SK-N-SH (cell line): Measurements from ENCODE around the gene PGP. TPM values are rescaled to one million over a fixed set of nuclear protein-coding genes. Genes with fewer than 3 reads are reported as not detected.

Source experiments
- CTCF ChIA-PET: fragments of 300-600, 350-600 bp; formaldehyde crosslinking; extraction: SDS; loops from one replicate; lab custom pipeline; 2021; lab: Yijun Ruan, JAX
- POLR2A ChIA-PET: fragments of 350-600 bp; sonication (Branson Sonifier 250); formaldehyde crosslinking; extraction: SDS; loops from one replicate; lab custom pipeline; 2020; ENCODE audit warnings: antibody characterized with exemption, inconsistent platforms; lab: Yijun Ruan, JAX
- DNase-seq: peaks from one replicate; pipeline ENCODE4 v3.0.0; 2012
- H2AFZ ChIP-seq: fragments of 200-600 bp; sonication (generic); 2 replicates; pipeline ENCODE4 v1.8.1; 2016; ENCODE audit warnings: antibody characterized with exemption, mild to moderate bottlenecking, low read depth
- H3F3A ChIP-seq: fragments of 200-600 bp; sonication (generic); replicated peaks from 2 replicates; pipeline ENCODE3; 2016; ENCODE audit warnings: antibody characterized with exemption, mild to moderate bottlenecking; ENCODE audit not compliant: insufficient read depth
- H3K27ac ChIP-seq, 2 experiments: fragments of 200-500 bp in 1 of 2; fragments of 200-600 bp in 1 of 2; sonication (Bioruptor generic) in 1 of 2; sonication (generic), shearing (Covaris generic) in 1 of 2; 2 replicates each; pipeline versions ENCODE4 v1.5.1 to v1.6.1; 2014 to 2016; ENCODE audit warnings: low read depth in 2 of 2, inconsistent platforms in 1 of 2, low read length in 1 of 2, mild to moderate bottlenecking in 1 of 2, mixed read lengths in 1 of 2
- H3K27me3 ChIP-seq: fragments of 200-600 bp; sonication (generic), shearing (Covaris generic); 2 replicates; pipeline ENCODE4 v1.6.1; 2016; ENCODE audit warnings: mixed run types; ENCODE audit not compliant: insufficient read depth
- H3K36me3 ChIP-seq, 2 experiments: fragments of 200-500 bp in 1 of 2; fragments of 200-600 bp in 1 of 2; sonication (Bioruptor generic) in 1 of 2; sonication (generic) in 1 of 2; replicated peaks in 1 of 2; 2 replicates each; pipeline versions ENCODE3 to v1.5.1; 2014 to 2016; ENCODE audit warnings: low read length in 1 of 2, mild to moderate bottlenecking in 1 of 2; ENCODE audit not compliant: insufficient read depth in 2 of 2, control insufficient read depth in 1 of 2
- H3K4me1 ChIP-seq, 2 experiments: fragments of 200-500 bp in 1 of 2; fragments of 200-600 bp in 1 of 2; sonication (Bioruptor generic) in 1 of 2; sonication (generic), shearing (Covaris generic) in 1 of 2; 2 replicates each; pipeline versions ENCODE4 v1.5.1 to v1.6.1; 2014 to 2016; ENCODE audit warnings: low read depth in 1 of 2, low read length in 1 of 2, mixed run types in 1 of 2; ENCODE audit not compliant: insufficient read depth in 2 of 2, control insufficient read depth in 1 of 2
- H3K4me2 ChIP-seq: fragments of 200-600 bp; sonication (generic), shearing (Covaris generic); 2 replicates; pipeline ENCODE4 v1.6.1; 2017; ENCODE audit warnings: mixed run types
- H3K4me3 ChIP-seq, 2 experiments: fragments of 200-500 bp in 1 of 2; fragments of 200-600 bp in 1 of 2; sonication (Bioruptor generic) in 1 of 2; sonication (generic), shearing (Covaris generic) in 1 of 2; 2 replicates each; pipeline versions ENCODE4 v1.5.1 to v1.8.1; 2014 to 2016; ENCODE audit warnings: low read depth in 2 of 2, inconsistent platforms in 1 of 2, low read length in 1 of 2, mild to moderate bottlenecking in 1 of 2, mixed read lengths in 1 of 2, moderate library complexity in 1 of 2
- H3K79me2 ChIP-seq: fragments of 200-600 bp; sonication (generic); 2 replicates; pipeline ENCODE4 v1.8.1; 2017; ENCODE audit warnings: mild to moderate bottlenecking; ENCODE audit not compliant: insufficient read depth
- H3K9ac ChIP-seq: fragments of 200-600 bp; sonication (generic); 2 replicates; pipeline ENCODE4 v1.6.1; 2017; ENCODE audit warnings: mixed run types
- H3K9me2 ChIP-seq: fragments of 200-600 bp; sonication (generic); 2 replicates; pipeline ENCODE4 v1.6.1; 2017; ENCODE audit warnings: mixed run types
- H3K9me3 ChIP-seq: fragments of 200-600 bp; sonication (generic); 2 replicates; pipeline ENCODE4 v1.6.1; 2017; ENCODE audit warnings: mixed run types, mild to moderate bottlenecking, moderate library complexity
- H4K20me1 ChIP-seq: fragments of 200-600 bp; sonication (generic); 2 replicates; pipeline ENCODE4 v1.6.1; 2017; ENCODE audit warnings: mild to moderate bottlenecking, mixed run types; ENCODE audit not compliant: insufficient read depth
- ELF1 ChIP-seq: IDR thresholded peaks from 2 replicates; pipeline ENCODE4 v1.4.0; 2012
- EZH2phosphoT487 ChIP-seq: fragments of 200-600 bp; sonication (generic); IDR thresholded peaks from 2 replicates; pipeline ENCODE4 v1.6.1; 2017; ENCODE audit warnings: low read depth, mixed run types, mild to moderate bottlenecking, antibody characterized with exemption, moderate library complexity, borderline replicate concordance
- FOXJ3 ChIP-seq: sonication (generic); formaldehyde crosslinking; IDR thresholded peaks from 2 replicates; pipeline ENCODE4 v1.5.1; 2020; ENCODE audit warnings: mild to moderate bottlenecking, missing genetic modification reagents
- FOXM1 ChIP-seq: IDR thresholded peaks from 2 replicates; pipeline ENCODE4 v1.4.0; 2012; ENCODE audit warnings: low read depth, mild to moderate bottlenecking
- GABPA ChIP-seq: IDR thresholded peaks from 2 replicates; pipeline ENCODE4 v1.4.0; 2012; ENCODE audit warnings: low read depth, mild to moderate bottlenecking
- POLR2AphosphoS5 ChIP-seq: IDR thresholded peaks from 2 replicates; pipeline ENCODE4 v1.6.1; 2012; ENCODE audit warnings: low read depth, low read length
- TAF1 ChIP-seq: IDR thresholded peaks from 2 replicates; pipeline ENCODE4 v1.6.1; 2012; ENCODE audit warnings: low read depth, mild to moderate bottlenecking, low read length, moderate library complexity, borderline replicate concordance
- WGBS: methylation state at CpG from one replicate; pipeline ENCODE4 v1.1.6; 2017; ENCODE audit warnings: low lambda C conversion rate; 5-methylcytosine and 5-hydroxymethylcytosine counted together
- polyA plus RNA-seq, 3 experiments: library from polyadenylated mRNA; depleted of rRNA; stranded (reverse); fragments of >200 nt; gene quantifications; 2 replicates each; pipeline ENCODE4 v1.2.3, GENCODE V29; 2012
- TF ChIP-seq, protein P1 (sequence below): IDR thresholded peaks from 2 replicates; pipeline ENCODE4 v1.4.0; 2012; ENCODE audit warnings: low read depth, borderline replicate concordance
- TF ChIP-seq, protein P2 (sequence below): fragments of 150-350 bp; IDR thresholded peaks from 2 replicates; pipeline ENCODE4 v1.6.1; 2016; ENCODE audit warnings: mild to moderate bottlenecking, low read depth, low read length
- TF ChIP-seq, protein P3 (sequence below): fragments of 150-350 bp; IDR thresholded peaks from 2 replicates; pipeline ENCODE4 v1.6.1; 2017; ENCODE audit warnings: antibody characterized with exemption, low read length, low read depth, borderline replicate concordance
- TF ChIP-seq, protein P4 (sequence below): IDR thresholded peaks from 2 replicates; pipeline ENCODE4 v1.4.0; 2012; ENCODE audit warnings: low read depth, borderline replicate concordance
- TF ChIP-seq, protein P5 (sequence below): IDR thresholded peaks from 2 replicates; pipeline ENCODE4 v1.6.1; 2012; ENCODE audit warnings: mild to moderate bottlenecking, low read depth, low read length, moderate library complexity
- TF ChIP-seq, protein P6 (sequence below): IDR thresholded peaks from 2 replicates; pipeline ENCODE4 v1.4.0; 2012; ENCODE audit warnings: low read depth

The PGP gene
- polyA plus RNA-seq, 1 of the 3 experiments (the other 2 are of a cell fraction), result 10.3 TPM

DNA sequence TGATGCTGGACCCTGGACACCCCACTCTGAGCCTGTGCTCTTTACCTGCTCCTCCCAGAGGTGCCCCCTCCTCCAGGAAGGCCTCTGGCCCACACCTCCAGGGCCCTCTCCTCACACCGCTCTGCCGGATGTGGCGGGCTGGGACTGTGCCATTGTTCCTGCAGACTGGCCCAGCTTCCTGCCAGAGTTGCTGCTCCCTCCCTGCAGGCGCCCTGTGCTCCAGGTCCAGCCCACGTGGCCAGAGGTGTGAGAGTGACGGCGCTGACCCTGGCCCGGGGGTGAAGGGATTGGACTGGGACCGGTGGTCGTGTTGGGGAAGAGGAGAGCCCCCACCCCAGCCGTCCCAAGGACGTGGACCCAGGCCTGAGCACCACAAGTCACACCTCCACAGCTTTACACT is 14.5 kb upstream of the PGP start:
- H3F3A ChIP-seq, result no peaks in the 10 kb centered on the region
- ChIA-PET POLR2A (no interaction called here), CTCF (no interaction called here)
- no peaks in the 10 kb centered on the region for H3K9me2 ChIP-seq
- H3K27me3 ChIP-seq, result no peaks in the 10 kb centered on the region
- H3K4me1 ChIP-seq, result peaks cover 0 to 4% of the 10 kb centered on the region in 2 experiments; a peak in 1 of 4 replicates
- no peak overlapping the region for H2AFZ ChIP-seq
- no peaks in the 10 kb centered on the region for H3K9me3 ChIP-seq
- H3K27ac ChIP-seq, result no peak overlapping the region
- peaks cover 30% of the 10 kb centered on the region for H4K20me1 ChIP-seq
- no peak overlapping the region for H3K9ac ChIP-seq
- TF ChIP-seq, protein P1, sequence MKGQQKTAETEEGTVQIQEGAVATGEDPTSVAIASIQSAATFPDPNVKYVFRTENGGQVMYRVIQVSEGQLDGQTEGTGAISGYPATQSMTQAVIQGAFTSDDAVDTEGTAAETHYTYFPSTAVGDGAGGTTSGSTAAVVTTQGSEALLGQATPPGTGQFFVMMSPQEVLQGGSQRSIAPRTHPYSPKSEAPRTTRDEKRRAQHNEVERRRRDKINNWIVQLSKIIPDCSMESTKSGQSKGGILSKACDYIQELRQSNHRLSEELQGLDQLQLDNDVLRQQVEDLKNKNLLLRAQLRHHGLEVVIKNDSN, result no peak
- TF ChIP-seq, protein P2, sequence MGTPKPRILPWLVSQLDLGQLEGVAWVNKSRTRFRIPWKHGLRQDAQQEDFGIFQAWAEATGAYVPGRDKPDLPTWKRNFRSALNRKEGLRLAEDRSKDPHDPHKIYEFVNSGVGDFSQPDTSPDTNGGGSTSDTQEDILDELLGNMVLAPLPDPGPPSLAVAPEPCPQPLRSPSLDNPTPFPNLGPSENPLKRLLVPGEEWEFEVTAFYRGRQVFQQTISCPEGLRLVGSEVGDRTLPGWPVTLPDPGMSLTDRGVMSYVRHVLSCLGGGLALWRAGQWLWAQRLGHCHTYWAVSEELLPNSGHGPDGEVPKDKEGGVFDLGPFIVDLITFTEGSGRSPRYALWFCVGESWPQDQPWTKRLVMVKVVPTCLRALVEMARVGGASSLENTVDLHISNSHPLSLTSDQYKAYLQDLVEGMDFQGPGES, result no peak
- TF ChIP-seq FOXM1 (no peak), EZH2phosphoT487 (no peak), POLR2AphosphoS5 (no peak)
- no peak for DNase-seq
- H3K4me2 ChIP-seq, result no peak overlapping the region
- WGBS, result 94% methylated on average over 4 of the region's 12 CpGs
- H3K4me3 ChIP-seq, result no peak overlapping the region
- peaks cover 0 to 56% of the 10 kb centered on the region in 2 experiments for H3K36me3 ChIP-seq
- peaks cover 44% of the 10 kb centered on the region for H3K79me2 ChIP-seq

DNA sequence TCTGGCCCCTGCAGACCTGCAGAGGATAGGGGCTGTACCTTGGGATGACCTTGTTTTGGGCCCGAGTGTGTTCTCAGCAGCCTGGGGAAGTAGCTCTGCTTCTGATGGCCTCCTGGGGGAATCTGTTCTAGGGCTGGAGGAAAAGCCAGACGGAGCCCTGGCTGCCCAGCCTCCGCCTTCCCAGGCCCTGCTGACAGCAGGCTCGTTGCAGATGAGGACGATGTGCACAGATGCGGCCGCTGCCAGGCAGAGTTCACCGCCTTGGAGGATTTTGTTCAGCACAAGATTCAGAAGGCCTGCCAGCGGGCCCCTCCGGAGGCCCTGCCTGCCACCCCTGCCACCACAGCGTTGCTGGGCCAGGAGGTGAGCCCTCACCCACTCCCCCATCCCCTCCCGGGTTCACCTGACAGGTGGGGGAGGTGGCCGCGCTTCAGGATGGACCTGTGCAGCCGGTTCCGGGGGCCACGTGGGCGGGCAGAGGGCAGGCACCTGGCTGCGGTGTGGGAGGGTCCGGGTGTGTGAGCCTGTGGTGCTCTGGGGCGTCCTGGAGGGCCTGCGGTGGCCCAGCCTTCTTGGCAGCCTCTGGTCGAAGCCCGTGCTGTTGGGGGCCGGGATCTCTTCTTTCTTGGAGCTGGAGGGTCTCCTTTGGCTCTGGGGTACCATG is 13.7 kb upstream of the PGP start:
- TF ChIP-seq, protein P3, sequence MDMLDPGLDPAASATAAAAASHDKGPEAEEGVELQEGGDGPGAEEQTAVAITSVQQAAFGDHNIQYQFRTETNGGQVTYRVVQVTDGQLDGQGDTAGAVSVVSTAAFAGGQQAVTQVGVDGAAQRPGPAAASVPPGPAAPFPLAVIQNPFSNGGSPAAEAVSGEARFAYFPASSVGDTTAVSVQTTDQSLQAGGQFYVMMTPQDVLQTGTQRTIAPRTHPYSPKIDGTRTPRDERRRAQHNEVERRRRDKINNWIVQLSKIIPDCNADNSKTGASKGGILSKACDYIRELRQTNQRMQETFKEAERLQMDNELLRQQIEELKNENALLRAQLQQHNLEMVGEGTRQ, result no peak
- TF ChIP-seq EZH2phosphoT487 (no peak), POLR2AphosphoS5 (no peak), ELF1 (no peak), FOXM1 (no peak), GABPA (no peak), FOXJ3 (CRISPR knock-in tag) (no peak), TAF1 (no peak)
- TF ChIP-seq, protein P4, sequence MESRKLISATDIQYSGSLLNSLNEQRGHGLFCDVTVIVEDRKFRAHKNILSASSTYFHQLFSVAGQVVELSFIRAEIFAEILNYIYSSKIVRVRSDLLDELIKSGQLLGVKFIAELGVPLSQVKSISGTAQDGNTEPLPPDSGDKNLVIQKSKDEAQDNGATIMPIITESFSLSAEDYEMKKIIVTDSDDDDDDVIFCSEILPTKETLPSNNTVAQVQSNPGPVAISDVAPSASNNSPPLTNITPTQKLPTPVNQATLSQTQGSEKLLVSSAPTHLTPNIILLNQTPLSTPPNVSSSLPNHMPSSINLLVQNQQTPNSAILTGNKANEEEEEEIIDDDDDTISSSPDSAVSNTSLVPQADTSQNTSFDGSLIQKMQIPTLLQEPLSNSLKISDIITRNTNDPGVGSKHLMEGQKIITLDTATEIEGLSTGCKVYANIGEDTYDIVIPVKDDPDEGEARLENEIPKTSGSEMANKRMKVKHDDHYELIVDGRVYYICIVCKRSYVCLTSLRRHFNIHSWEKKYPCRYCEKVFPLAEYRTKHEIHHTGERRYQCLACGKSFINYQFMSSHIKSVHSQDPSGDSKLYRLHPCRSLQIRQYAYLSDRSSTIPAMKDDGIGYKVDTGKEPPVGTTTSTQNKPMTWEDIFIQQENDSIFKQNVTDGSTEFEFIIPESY, result no peak
- TF ChIP-seq, protein P5, sequence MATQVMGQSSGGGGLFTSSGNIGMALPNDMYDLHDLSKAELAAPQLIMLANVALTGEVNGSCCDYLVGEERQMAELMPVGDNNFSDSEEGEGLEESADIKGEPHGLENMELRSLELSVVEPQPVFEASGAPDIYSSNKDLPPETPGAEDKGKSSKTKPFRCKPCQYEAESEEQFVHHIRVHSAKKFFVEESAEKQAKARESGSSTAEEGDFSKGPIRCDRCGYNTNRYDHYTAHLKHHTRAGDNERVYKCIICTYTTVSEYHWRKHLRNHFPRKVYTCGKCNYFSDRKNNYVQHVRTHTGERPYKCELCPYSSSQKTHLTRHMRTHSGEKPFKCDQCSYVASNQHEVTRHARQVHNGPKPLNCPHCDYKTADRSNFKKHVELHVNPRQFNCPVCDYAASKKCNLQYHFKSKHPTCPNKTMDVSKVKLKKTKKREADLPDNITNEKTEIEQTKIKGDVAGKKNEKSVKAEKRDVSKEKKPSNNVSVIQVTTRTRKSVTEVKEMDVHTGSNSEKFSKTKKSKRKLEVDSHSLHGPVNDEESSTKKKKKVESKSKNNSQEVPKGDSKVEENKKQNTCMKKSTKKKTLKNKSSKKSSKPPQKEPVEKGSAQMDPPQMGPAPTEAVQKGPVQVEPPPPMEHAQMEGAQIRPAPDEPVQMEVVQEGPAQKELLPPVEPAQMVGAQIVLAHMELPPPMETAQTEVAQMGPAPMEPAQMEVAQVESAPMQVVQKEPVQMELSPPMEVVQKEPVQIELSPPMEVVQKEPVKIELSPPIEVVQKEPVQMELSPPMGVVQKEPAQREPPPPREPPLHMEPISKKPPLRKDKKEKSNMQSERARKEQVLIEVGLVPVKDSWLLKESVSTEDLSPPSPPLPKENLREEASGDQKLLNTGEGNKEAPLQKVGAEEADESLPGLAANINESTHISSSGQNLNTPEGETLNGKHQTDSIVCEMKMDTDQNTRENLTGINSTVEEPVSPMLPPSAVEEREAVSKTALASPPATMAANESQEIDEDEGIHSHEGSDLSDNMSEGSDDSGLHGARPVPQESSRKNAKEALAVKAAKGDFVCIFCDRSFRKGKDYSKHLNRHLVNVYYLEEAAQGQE, result no peak
- TF ChIP-seq, protein P6, sequence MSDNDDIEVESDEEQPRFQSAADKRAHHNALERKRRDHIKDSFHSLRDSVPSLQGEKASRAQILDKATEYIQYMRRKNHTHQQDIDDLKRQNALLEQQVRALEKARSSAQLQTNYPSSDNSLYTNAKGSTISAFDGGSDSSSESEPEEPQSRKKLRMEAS, result no peak
- Histone ChIP-seq H3K36me3 (peaks cover 0 to 48% of the 10 kb centered on the region in 2 experiments), H3K9ac (no peak overlapping the region), H3K27ac (no peak overlapping the region), H3K4me2 (no peak overlapping the region), H2AFZ (no peak overlapping the region), H3K4me1 (peaks cover 0 to 4% of the 10 kb centered on the region in 2 experiments; a peak in 1 of 4 replicates), H4K20me1 (peaks cover 30% of the 10 kb centered on the region), H3K27me3 (no peaks in the 10 kb centered on the region), H3F3A (no peaks in the 10 kb centered on the region), H3K9me2 (no peaks in the 10 kb centered on the region), H3K79me2 (peaks cover 51% of the 10 kb centered on the region), H3K9me3 (no peaks in the 10 kb centered on the region), H3K4me3 (no peak overlapping the region)
- POLR2A ChIA-PET, result no interaction called here
- DNase-seq, result no peak
- WGBS, result 91% methylated on average over 12 of the region's 25 CpGs
- CTCF ChIA-PET, result no interaction called here
